Measurements from ENCODE around the gene PROX1.

The PROX1 gene

DNA sequence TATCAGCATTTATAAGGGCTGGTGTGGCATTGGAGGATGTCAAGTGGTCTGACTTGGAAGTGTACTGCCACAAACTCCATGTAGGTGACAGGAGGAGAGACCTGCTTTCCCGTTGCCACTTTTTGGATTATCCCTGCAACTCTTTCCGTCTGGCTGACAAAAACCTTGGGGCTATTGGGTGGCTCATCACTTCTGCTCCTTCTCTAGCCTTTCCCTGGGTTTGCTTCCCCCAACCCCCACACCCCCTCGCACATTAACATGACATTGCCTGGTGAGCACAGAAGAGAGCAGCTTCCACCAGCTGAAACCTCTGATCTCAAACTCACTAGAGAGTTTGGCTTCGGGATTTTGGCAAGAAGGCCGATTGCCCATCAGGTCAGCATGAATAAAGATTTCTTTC lies 39.2 kb downstream of the PROX1 start:
- no peak for DNase-seq

DNA sequence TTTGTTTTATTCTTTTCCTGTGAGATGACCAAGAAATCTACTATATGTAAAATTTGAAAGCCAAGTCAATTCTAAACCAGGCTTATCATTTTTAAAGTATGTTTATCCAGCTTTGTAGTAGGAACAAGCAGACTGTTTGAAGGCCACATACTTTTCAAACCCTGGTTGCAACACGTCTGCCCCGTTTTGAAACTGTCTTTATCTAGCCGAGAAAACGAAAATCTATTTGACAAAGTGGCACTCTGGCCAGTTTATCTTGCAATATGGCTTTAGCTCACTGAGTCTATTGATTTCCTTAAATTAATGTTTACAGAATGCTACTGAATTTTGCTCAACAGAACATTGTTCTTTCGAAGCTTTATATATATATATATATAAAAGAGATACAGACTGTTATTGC lies 39.7 kb downstream of the PROX1 start:
- no peak for DNase-seq

- no peak for DNase-seq
These were observed 40.3 kb downstream of the PROX1 start for GRCh38 chr1:214028095-214028494.

- no peak for DNase-seq
These were observed 41.1 kb downstream of the PROX1 start for GRCh38 chr1:214028649-214029406.

DNA sequence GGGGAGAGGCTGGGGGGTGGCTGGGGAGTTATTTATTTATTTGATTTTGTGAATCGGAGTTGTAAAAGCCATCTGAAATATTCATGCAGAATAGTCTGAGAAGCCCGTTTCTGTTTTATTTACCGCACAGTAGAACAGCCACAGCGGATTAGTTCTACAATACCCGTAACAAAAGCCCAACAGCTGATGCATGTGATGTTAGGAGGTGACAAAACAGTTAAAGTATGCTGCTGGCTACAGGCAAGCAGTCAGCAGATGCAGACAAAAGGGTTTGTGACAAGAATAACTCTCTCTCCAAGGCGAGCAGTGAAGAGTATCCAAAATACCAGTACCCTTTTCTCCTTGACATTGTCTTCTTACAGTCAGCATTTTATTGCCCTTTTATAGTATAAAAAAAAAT lies 42.0 kb downstream of the PROX1 start:
- DNase-seq, result no peak

GRCh38 chr1:214031267-214031650 lies 43.5 kb downstream of the PROX1 start:
- no peak for DNase-seq

DNA sequence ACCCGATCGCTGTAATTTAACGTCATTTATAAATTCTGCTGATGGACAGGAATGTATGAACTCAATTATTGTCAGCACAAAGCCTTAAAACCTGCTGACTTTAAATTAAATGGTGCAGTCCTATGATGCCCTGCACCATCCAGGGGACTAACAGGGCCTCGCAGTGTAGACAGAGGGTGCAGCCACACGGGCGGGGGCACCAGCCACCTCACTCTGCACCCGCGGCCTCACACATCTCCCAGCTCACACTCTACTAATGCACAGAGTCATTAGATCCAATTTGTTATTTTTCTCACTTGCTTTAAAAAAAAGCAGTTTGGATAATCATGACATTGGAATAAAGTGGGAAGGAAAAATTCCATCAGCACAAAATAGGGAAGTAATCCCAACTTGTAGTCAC lies 49.7 kb downstream of the PROX1 start:
- no peak for DNase-seq

DNA sequence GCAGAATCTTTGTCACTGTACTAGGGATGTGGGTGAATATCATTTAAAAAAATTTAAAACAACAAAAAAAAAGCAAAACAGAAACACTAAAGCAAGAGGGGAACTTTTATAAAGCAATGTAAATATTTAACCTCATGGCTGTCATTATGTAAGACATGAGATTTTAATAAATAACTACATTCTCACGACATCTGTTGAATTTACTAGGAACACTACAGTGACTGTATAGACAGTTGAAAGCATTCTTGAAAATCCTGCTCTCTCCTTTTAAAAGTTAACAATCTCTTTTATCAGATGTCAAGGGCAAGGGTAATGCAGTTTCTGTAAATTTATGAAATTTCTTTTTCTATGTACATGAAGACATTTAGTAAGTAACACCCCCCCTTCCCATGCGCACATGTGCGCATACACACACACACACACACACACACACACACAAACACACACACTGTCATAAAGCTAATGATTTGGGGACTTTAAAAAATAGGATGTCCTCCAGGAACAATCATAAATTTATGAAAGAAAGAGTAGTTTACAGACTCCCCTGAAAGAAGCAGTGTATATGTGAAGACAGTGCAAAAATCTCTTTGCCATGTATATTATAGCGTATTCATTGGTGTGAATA lies 51.7 kb downstream of the PROX1 start:
- DNase-seq, result no peak

DNA sequence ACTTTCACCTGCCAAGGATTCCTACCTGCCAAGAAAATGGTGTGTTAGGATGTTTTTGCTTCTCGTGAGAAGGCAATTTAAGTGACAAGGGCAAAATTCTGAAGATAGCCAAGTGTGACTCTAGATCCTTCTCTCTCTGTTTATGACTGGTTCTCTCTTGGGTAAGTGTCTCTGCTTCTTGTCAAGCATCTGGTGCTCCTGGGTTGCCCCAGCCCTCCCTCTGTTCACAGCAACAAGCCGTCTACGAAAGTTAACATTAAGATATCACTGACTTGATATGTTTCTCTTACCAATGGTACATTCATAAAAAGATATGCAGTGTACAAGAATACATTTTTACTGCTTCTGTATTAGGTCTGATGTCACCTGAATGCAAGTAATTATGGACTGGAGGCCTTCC lies 55.4 kb downstream of the PROX1 start:
- DNase-seq, result no peak

DNA sequence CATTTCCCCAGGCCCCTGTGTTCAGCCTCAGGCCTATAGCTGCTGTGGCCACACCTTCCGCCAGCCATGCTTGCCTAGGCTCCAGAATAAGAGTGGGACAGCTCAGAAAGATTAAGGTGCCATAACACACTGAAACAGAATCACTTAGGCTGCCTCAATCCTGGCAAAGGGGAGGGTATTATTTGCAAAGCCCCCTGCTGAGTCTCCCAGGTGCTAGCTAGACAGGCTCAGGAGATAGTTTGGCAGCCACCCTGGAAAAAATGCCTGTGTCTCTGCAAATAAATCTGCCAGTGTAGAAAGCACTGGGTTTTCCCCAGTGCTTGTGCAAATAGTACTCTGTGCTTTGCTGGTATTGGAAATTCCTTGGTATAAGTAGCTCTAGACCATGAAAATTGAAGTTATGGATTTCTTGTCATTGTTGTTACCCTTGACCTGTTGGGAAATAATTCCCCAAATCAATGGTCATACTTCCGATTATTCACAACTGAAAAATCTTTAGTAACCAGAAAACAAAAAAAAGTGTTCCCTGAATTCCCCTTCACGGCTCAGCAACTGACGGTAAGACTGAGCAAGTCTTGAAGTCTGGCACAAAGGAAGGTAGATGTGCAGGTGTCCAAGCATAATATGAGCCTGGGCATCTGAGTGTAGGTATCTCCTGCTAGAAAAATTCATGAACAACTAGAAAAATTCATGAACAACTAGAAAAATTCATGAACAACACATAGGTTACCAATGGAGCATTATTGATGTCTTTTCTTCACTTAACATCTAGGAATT lies 56.9 kb downstream of the PROX1 start:
- DNase-seq, result no peak

DNA sequence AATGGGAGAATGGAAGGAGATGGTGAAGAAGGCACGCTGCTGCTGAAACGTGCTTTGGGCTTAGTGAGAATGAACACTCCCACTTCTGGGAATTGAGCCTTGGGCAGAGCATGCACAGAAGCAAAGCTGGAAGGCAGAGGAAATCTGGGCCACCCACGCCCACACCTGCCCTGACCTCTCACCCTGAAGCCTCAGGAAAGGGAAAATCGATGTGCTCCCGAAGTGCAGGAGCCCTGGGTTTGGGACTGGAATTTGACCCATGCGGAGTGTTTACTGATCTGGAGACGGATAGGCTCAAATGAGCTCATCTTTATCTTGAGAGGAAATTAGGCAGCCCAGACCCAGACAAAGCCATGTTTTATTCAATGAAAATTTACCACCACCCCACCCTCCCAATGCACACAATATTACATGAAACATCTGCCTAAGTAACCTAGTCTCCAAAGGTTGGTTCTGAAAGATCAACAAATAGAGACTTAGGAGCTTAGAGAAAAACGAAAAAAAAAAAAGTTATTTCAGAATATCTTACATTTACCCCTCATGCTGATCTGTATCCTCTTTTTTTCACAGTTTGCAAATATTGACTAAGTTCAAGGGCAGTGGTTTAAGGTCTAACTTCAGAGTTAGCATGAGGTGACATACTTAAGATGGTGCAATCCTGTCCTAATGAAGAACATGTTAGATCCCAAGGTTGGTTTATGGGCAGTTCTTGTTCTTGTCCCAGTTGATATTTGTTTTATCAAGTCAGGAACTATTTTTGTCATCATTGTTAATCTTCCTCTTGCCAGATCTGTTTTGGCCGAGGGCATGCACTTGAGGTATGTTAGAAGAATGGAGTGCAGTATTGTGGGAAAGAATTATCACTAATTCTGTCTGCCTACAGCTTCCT lies 63.0 kb downstream of the PROX1 start:
- no peak for DNase-seq

DNA sequence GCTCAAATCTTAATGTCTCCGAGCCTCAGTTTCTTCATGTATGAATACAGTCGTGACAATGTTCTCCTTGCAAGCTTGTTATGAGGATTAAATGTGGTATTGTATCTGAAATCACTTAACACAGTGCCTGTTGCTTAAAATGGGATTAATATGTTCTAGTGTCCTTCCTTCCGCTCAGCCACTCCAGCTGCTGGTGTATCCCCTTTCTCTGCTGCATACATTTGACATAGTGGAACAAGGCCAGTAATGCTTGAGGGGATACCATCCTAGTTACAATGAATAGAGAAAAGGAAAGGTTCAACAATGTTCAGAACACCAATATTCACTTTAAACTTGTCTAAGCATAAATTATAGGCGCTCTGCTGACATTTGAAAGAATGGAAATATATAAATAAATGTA lies 64.0 kb downstream of the PROX1 start:
- no peak for DNase-seq

GRCh38 chr1:214058076-214058475 lies 70.3 kb downstream of the PROX1 start:
- DNase-seq, result no peak

GRCh38 chr1:214066190-214066589 lies 78.4 kb downstream of the PROX1 start:
- no peak for DNase-seq

DNA sequence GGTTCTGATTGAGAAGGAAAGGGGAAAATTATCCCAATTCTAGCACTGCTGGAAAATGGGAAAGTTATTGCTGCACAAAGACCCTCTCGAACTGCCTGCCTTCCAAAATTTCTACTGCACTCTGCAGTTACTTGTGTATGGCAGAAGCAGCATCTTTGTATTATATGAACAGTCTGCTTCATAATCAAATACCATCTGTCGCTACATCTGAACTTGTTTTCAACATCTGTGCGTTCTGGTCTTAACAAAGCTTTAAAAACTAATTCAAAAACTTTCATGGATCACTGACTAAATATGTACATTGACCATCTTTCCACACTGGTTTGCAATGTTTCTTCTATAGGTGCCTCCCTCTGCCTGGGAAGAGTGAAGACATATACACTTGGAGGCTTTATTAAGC lies 79.2 kb downstream of the PROX1 start:
- DNase-seq, result no peak

DNA sequence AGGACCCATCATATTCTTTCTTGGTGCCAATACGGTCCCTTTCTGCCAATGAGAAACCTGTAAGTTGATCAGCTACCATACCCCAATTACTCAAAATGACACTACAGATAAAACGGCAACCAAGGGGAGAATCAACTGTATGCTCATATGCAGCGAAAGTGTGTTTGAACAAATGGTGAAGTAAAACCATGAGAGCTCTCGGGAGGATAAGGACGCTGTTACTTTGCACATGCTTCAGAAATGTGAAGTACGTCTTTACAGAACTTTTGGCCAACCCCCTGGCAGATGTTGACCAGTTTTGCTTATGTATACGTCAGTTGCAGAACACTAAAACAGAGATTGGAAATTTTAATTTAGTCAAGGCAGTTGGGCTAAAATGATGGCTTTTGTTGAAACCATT lies 79.6 kb downstream of the PROX1 start:
- DNase-seq, result no peak

DNA sequence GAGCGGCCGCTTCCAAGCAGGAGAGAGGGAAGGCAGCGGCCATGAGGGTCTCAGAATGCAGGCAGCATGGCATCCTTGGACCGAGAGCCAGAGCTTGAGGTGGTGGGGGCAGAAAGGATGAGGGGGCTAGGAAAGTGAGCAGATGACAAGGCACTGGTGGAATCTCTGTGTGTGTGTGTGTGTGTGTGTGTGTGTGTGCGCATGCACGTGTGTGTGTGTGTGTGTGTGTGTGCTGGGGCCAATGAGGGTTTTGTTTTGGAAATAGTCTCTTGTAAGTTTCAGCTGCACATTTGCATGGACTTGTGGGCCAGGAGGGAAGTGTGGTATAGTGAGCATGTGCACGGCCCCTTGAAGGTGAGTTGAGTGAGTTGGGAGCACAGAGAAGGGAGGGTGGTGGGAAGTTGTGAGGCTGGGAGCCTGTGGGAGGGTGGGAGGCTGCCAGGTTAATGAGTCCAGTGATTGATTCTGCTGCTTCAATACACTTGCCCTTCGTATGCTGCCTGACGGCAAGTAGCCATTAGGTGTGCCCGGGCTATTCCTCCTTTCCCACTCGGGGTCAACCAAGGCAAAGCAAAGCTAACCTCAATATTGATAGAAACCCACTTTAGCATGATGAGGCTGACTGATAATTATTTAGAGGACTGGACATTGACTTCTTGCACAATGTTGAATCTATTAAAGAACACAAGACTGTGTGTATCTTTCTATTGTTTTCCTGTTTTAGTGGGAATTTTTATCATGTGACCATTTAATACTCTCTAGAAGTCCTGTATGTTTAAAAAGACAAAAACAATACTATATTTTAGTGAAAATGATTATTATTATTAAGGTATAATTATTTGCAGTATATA lies 80.3 kb downstream of the PROX1 start:
- no peak for DNase-seq

DNA sequence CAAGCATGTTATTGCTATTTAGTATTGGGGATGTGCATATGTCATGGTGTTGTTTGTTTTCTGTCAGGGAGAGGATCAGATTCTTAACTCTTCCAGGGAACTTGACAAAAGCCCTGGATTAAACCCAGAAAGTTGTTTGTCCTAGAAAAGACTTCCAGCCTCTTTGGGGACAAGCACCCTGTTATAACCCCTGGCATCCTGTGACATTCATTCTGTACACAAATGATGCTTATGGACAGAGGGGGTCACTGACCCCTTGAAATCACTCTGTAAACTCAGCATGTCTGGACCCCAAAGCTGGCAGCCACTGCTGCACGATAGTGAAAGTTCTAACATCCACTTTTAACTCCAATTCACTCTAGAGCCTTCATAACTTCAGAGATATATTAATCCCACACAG lies 81.2 kb downstream of the PROX1 start:
- DNase-seq, result no peak

DNA sequence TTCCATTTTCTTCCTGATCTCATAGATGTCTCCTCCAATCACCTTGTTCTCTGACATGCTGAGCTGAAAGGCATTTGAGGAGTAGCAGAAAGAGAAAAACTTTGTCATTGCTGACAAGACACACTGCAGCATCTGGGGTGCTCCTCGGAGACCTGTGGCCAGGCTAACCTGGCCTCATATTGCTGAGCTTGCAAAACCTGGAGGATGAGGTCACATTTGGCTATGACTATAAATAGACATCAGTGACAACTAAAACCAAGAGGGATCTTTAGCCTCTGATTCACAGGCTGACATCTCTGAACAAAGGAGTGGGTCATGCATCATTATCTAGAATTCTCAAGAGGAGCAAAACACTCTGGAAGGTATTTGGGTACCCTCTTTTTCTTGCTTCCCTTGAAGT lies 83.7 kb downstream of the PROX1 start:
- DNase-seq, result no peak

DNA sequence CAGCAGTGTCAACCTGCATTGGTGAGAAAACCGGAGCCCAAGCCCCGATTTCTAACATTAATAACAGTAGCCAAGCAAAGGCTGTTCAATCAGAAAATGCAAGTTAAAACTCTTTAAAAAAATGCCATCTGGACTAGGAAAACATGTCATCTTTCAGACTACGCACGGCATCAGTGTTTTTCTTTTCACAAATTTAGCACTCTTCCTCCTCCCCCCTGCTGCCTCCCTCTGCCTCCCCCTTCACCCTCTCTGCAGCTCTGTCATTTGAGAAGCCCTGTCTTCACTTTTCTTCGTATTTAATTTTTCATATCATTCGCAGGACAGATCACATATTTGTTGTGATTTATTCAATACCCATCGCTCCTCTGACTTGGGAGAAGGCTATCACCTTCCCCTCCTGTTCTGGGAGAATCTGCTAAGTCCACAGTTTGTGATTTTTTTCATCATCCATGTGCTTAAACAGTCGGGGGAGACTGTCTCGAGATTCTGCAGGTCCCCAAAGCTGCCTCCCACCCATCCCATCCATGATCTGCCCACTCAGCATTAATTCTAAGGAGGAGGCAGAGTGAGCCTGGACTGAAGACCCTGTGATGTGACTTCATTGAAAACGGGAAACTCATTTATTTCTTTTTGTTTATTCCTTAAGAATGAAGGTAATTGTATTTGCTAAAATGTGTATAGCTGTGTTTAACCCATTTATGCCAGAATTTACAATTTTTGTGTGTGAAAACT lies 84.8 kb downstream of the PROX1 start:
- no peak for DNase-seq

GRCh38 chr1:214074477-214074876 lies 86.7 kb downstream of the PROX1 start:
- DNase-seq, result no peak
